ENCODE data around the gene SARNP.

SARNP gene

DNA sequence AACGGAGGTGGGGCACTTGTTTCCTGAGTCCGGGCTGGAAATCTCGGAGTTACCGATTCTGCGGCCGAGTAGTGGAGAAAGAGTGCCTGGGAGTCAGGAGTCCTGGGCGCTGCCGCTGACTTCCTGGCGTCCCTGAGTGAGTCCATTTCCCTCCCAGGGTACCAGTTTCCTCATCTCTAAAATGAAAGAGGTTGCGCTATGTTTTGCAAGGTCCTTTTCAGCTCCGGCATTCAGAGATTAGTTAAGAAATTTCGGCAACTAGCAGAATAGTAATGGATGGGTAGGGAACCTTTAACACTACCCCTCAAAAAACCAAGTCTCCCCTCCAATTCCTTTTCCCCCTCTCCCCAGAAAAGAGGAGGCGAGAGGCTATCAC lies 101.0 kb downstream of the SARNP start:
- DNase-seq (ENCODE audit: low spot score): no peak
- no peaks in the 10 kb centered on the region for H3K36me3 Mint-ChIP-seq (ENCODE audit: low read depth)
- peaks cover 16% of the 10 kb centered on the region for H3K27me3 Mint-ChIP-seq (ENCODE audit: low read depth)
- H3K27ac Mint-ChIP-seq: peak overlapping the region; percentile 95
- H3K9me3 Mint-ChIP-seq: no peaks in the 10 kb centered on the region
- H3K4me1 Mint-ChIP-seq (ENCODE audit: low read depth): peaks cover 21% of the 10 kb centered on the region
- H3K4me3 Mint-ChIP-seq: peak overlapping the region; percentile 95

DNA sequence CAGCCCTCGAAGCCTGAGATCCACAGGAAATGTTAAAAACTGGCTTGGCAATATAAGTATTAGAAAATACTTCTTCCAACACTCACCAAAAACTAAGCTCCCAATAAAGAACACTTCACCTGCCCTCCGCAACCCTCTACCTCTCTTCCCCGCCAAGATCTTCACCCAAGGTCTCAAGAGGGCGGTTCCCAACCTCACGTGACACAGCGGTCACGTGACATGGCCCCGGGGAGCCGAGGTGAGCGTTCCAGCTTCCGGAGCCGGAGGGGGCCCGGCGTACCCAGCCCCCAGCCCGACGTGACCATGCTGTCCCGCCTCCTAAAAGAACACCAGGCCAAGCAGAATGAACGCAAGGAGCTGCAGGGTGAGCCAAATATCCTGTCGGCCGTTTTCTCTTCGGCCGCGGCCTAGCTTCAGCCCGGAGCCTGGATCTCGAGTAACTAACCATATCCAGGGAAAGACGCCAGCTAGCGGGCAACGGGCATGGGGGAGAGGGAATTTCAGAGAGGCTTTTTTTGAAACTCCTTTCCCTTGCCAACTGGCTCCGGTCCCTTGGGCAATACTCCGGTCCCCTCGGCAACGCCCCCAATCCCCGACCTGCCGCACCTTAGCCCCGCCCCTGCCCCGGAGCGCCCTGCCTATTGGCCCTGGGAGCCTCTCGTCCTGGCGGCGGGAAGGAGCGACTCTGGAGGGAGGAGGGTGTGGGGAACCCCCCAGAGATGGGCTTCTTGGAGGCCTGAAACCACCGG lies 101.5 kb downstream of the SARNP start, which contains the start of gene BLOC1S1:
TSS of gene BLOC1S1 (plus strand) at position 214 of the 749 bp plus-strand sequence. CDS start at position 220, 6 bp downstream.
- Mint-ChIP-seq H3K27me3 (ENCODE audit: low read depth) (peaks cover 18% of the 10 kb centered on the region), H3K4me3 (peak within 1 kb of the TSS; percentile 95), H3K36me3 (ENCODE audit: low read depth) (no peaks in the 10 kb centered on the region), H3K9me3 (no peaks in the 10 kb centered on the region), H3K27ac (peak within 1 kb of the TSS; percentile 95), H3K4me1 (ENCODE audit: low read depth) (peaks cover 21% of the 10 kb centered on the region)
- DNase-seq (ENCODE audit: low spot score): peak; percentile 91

DNA sequence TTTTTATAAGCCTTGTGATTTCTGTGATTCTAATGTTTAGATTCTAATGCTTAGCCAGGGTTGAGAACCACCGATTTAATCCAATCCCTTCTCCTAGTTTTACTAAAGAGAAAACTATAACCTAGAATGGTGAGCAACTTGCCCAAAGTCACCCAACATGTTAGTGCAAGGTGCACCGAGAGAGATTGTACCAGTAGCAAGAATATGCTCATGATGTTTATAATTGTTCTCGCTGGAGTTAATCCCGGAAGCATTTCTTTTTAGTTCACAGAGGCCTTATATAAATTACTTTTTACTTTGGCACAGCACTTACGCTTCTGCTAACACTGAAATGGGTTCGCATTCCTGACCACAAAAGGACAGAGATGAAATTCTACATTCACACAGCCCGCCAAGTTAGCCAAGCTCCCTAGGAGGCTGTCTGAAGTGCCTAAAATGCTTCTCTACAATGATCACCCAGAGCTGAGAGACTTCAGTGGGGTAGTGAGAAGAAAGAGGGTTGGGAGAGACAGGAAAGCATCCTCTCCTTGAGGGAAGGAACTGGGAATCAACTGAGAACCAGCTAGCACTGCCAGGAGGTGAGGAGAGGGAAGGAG lies 102.3 kb downstream of the SARNP start:
- no peaks in the 10 kb centered on the region for H3K36me3 Mint-ChIP-seq (ENCODE audit: low read depth)
- H3K27me3 Mint-ChIP-seq (ENCODE audit: low read depth): peaks cover 23% of the 10 kb centered on the region
- DNase-seq (ENCODE audit: low spot score): no peak
- no peaks in the 10 kb centered on the region for H3K9me3 Mint-ChIP-seq
- H3K4me1 Mint-ChIP-seq (ENCODE audit: low read depth): peaks cover 21% of the 10 kb centered on the region
- peak overlapping the region; percentile 95 for H3K4me3 Mint-ChIP-seq
- peak overlapping the region; percentile 95 for H3K27ac Mint-ChIP-seq

DNA sequence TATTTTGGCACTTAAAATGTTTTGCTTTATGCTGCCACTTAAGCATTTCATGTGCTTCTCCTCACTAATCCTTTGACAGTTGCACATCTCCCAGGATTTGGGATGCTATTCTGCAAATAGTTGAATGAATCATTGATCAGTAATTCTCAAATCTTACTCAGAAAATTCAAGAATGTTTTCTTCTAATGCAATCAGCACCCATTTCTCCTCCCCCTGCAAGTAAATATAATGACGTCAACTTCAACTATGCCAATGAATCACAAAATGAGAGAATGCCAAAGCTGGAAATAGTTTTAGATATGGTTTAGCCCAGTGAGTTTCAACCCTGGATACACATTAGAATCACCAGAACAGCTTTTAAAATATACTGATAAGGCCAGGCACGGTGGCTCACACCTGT lies 103.8 kb downstream of the SARNP start:
- Mint-ChIP-seq H3K4me3 (no peak overlapping the region), H3K27ac (peak overlapping the region; percentile 18), H3K9me3 (no peaks in the 10 kb centered on the region), H3K36me3 (ENCODE audit: low read depth) (no peaks in the 10 kb centered on the region), H3K4me1 (ENCODE audit: low read depth) (peaks cover 25% of the 10 kb centered on the region), H3K27me3 (ENCODE audit: low read depth) (peaks cover 38% of the 10 kb centered on the region)
- no peak for DNase-seq (ENCODE audit: low spot score)

DNA sequence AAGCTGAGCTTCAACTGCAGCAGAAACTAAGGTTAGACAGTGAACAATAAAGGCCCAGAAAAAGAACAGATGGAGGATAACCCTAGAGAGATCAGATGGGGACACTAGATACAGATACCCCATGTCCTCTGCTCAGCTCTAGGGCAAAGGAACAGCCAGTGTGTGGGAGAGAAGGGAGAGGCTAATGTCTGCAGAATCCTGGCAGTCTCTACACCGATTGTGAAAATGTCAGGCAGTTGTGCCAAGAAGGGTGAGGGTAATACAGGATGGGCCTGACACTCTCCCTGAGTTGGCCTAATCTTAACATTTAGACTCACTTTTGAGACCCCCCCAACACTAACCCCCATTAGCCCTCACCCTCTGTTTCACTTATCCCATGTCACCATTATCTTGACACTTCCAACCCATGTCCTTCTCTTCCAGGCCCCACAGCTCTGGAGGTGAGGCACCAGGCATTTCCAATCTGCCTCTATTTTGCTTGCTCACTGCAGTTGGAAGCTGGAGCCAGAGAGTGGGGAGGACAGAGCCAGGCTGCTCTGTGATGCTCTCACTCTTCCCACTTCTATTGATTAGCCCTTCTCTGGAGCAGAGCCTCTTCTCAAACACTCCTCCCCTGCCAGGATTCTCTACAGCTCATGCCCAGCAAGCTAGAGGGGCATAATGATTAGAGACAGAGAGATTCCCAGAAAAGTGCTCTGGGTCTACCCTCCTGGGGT lies 104.7 kb downstream of the SARNP start:
- Mint-ChIP-seq H3K27ac (no peak overlapping the region), H3K36me3 (ENCODE audit: low read depth) (no peaks in the 10 kb centered on the region), H3K4me1 (ENCODE audit: low read depth) (peaks cover 27% of the 10 kb centered on the region), H3K27me3 (ENCODE audit: low read depth) (peaks cover 45% of the 10 kb centered on the region), H3K9me3 (no peaks in the 10 kb centered on the region), H3K4me3 (no peak overlapping the region)
- DNase-seq (ENCODE audit: low spot score): no peak

DNA sequence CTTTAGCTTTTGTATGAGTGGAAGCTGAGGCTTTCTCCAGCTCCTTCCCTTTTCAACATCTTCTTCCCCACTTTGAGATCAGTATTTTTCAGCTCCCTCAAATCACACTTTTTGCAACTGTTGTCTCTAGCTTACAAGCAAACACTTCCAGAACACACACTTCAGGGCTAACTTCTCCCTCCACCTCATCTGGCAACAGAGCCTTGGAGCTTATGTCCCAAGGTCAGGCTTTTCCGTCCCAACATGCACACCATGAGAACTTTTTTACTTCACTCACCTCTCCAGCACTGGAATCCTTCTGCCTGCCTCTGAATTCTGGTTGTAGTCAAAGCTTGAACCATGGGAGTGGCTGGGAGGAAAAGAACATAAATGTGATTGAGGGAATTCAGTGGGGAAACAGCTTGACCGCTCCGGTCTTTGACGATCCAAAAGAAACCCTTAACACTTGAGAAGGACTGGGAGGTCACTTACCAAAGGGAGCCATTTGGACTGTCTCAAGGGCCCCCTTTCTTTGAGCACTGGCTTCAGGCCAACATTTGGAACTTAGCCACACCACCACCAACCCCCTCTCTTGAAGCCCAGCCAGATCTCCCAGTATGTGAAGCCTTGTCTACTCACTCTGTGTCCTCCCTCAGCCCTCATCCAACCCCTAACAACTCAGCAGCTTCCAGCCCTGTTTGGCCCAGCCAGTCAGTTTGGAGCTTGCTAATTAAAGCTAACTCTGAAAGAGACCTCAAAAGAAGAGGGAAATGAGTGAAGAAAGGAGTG lies 105.6 kb downstream of the SARNP start:
- Mint-ChIP-seq H3K4me3 (no peak overlapping the region), H3K27ac (no peak overlapping the region)

DNA sequence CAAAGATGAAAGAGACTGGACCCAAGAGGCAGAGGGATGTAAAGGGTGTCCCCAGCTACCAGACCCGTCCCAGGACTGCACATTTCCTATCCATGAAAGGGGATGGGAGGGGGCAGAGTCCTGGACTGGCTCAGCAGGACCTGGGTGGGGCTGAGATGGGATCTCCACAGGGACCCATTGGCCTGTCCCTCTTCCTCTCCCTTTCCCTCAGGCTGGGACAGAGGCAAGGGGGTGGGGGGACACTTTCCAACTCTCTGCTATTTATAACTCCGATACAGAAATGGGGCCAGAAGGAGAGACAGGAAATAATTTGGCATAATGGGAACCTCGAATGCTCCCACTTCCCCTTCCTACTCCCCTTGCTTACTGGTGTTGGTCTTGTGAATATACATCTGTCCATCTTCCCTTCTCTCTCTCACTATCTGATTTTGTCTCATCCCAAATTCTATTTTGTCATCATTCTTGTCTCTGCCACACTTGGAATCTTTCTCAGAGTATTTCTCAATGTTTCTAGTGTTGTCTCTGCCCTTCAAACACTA lies 108.8 kb downstream of the SARNP start:
- peaks cover 69% of the 10 kb centered on the region for H3K27me3 Mint-ChIP-seq (ENCODE audit: low read depth)
- peak overlapping the region; percentile 76 for H3K4me3 Mint-ChIP-seq
- H3K27ac Mint-ChIP-seq: no peak overlapping the region
- H3K4me1 Mint-ChIP-seq (ENCODE audit: low read depth): peaks cover 13% of the 10 kb centered on the region
- no peaks in the 10 kb centered on the region for H3K36me3 Mint-ChIP-seq (ENCODE audit: low read depth)
- H3K9me3 Mint-ChIP-seq: no peaks in the 10 kb centered on the region
- no peak for DNase-seq (ENCODE audit: low spot score)

More for the DNA sequence above, 105.6 kb downstream of the SARNP start:
- no peaks in the 10 kb centered on the region for H3K36me3 Mint-ChIP-seq (ENCODE audit: low read depth)
- peaks cover 21% of the 10 kb centered on the region for H3K4me1 Mint-ChIP-seq (ENCODE audit: low read depth)
- H3K27me3 Mint-ChIP-seq (ENCODE audit: low read depth): peaks cover 49% of the 10 kb centered on the region
- no peaks in the 10 kb centered on the region for H3K9me3 Mint-ChIP-seq
- no peak for DNase-seq (ENCODE audit: low spot score)

DNA sequence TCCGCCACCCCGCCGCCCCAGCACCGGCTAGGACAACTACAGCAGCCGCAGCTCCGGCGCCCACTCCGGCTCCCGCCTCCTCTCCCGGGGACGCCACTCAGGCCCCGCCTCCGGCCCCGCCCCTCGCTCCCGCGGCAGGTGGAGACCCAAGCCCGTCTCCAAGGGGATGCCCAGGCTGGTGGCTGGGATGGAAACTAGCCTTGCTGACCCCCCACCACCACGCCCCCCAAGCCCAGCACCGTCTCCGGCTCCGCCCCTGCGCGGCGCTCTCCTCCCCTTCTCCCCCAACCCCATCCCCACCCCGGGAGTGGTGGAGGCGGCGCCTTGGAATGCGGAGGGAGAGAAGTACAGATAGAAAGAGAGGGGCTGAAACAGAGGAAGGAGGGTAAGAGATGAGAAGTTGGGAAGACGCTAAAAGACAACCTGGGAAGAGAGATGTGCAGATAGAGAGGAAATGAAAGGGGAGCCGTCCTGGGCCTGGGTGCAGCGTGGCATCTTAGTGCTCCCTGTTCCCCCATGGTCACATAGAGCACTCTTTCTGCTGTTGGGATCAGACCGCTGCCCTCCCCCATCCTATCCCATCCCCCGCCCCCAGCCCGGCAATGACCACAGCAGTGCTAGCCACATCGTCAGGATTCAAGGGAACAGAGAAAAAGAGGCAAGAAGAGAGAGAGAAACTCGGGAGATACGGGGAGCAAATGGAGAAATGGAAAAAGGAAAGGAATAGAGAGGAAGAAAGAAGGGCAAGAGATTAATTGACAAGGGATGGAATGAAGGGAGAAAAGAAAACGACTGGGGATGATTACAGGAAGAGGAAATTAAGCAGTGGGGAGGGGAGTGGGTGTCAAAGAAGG lies 109.5 kb downstream of the SARNP start, which contains the start of gene ITGA7:
TSS of gene ITGA7 (minus strand) at position 64 of the 854 bp plus-strand sequence. CDS start 222 bp downstream, outside the sequence.
- peak within 1 kb of the TSS; percentile 76 for H3K4me3 Mint-ChIP-seq
- no peaks in the 10 kb centered on the region for H3K36me3 Mint-ChIP-seq (ENCODE audit: low read depth)
- peaks cover 13% of the 10 kb centered on the region for H3K4me1 Mint-ChIP-seq (ENCODE audit: low read depth)
- peak; percentile 63 for DNase-seq (ENCODE audit: low spot score)
- H3K27ac Mint-ChIP-seq: no peak within 1 kb of the TSS
- no peaks in the 10 kb centered on the region for H3K9me3 Mint-ChIP-seq
- H3K27me3 Mint-ChIP-seq (ENCODE audit: low read depth): peaks cover 67% of the 10 kb centered on the region

All from T-helper 2 cell treated with Interferon-gamma antibody and Interleukin-4, amounts not matched to agents 5 μg/mL and 100 μg/mL, for 36 hours (primary cell).